Stimulated activated CD4-positive, alpha-beta T cell treated with anti-CD3 and anti-CD28 coated beads, Interleukin-1b, Interleukin-23, amount 100 ng/mL, for 4 hours (primary cell): ENCODE data around the gene MPND.

Experiments
- DNase-seq, 2 donors: peaks; one replicate each; pipeline ENCODE4 v3.0.0-alpha.2; 2020; ENCODE audit warnings: low read depth in 2 of 2

MPND gene

GRCh38 chr19:4343370-4344307 lies at the start of gene MPND:
TSS of gene MPND (plus strand) at chr19:4343562. CDS start at chr19:4343594, 32 bp downstream.
- DNase-seq: peak; percentile 87 to 97

GRCh38 chr19:4294389-4294788 lies 49.0 kb upstream of the MPND start:
- DNase-seq: no peak

- no peak for DNase-seq
Observed at GRCh38 chr19:4295972-4296771, 47.2 kb upstream of the MPND start.

GRCh38 chr19:4297901-4298809 lies 45.2 kb upstream of the MPND start:
- DNase-seq: no peak

GRCh38 chr19:4298810-4299550 lies 44.4 kb upstream of the MPND start:
- DNase-seq: no peak

- no peak for DNase-seq
Observed at GRCh38 chr19:4300589-4300988, 42.8 kb upstream of the MPND start.

- no peak for DNase-seq
Observed at GRCh38 chr19:4301590-4302242, 41.6 kb upstream of the MPND start.

- DNase-seq: no peak
Observed at GRCh38 chr19:4302243-4302640, 41.1 kb upstream of the MPND start, which contains the start of gene TMIGD2. TSS of gene TMIGD2 (minus strand) at chr19:4302389. CDS start at chr19:4302385, 4 bp downstream.

- DNase-seq: no peak
Observed at GRCh38 chr19:4303819-4304537, 39.4 kb upstream of the MPND start.

- peak in 1 of 2 donors; percentile 69 for DNase-seq
Observed at GRCh38 chr19:4304538-4305256, 38.7 kb upstream of the MPND start, which contains the start of gene FSD1. TSS of gene FSD1 (plus strand) at chr19:4304598. CDS start at chr19:4304747, 149 bp downstream.

- no peak for DNase-seq
Observed at GRCh38 chr19:4305257-4305612, 38.1 kb upstream of the MPND start.

GRCh38 chr19:4305659-4306058 lies 37.7 kb upstream of the MPND start:
- no peak for DNase-seq

GRCh38 chr19:4310247-4311121 lies 32.9 kb upstream of the MPND start:
- no peak for DNase-seq

GRCh38 chr19:4313847-4314490 lies 29.4 kb upstream of the MPND start:
- no peak for DNase-seq

- no peak for DNase-seq
Observed at GRCh38 chr19:4316956-4317355, 26.4 kb upstream of the MPND start.

GRCh38 chr19:4318460-4318859 lies 24.9 kb upstream of the MPND start:
- no peak for DNase-seq

- no peak for DNase-seq
Observed at GRCh38 chr19:4319067-4319718, 24.2 kb upstream of the MPND start.
